PC-3 (cell line): ENCODE results near the gene ZBTB49. TPM values are rescaled to one million over a fixed set of nuclear protein-coding genes. Genes with fewer than 3 reads are reported as not detected.
A peak's percentile ranks its signal among the peaks of the same experiment; 100 is the strongest.

ENCODE experiments used
- ATAC-seq: fragments of 200-7000 bp; cut with Tn5 transposase; 2 replicates; pipeline ENCODE4 v1.9.1; 2020; ENCODE audit warnings: mild to moderate bottlenecking, moderate library complexity
- Bru-seq: library from RNA; stranded (reverse); fragments of 400-500 nt; gene quantifications from one replicate; lab custom pipeline; 2021; lab: Mats Ljungman, UMichigan
- BruChase-seq, 2 experiments: library from RNA; stranded (reverse); fragments of 400-500 nt; gene quantifications; one replicate each; lab custom pipeline; 2021; lab: Mats Ljungman, UMichigan
- BruUV-seq: library from RNA; stranded (reverse); fragments of 400-500 nt; replicated peaks from 2 replicates; lab custom pipeline; 2021; lab: Mats Ljungman, UMichigan
- CTCF ChIA-PET: fragments of 300-600 bp; sonication (Branson Sonifier 250); formaldehyde crosslinking; loops from one replicate; lab custom pipeline; 2022; ENCODE audit warnings: antibody characterized with exemption; lab: Charles Lee
- POLR2A ChIA-PET: fragments of 300-600 bp; sonication (Branson Sonifier 250); formaldehyde crosslinking; loops from one replicate; lab custom pipeline; 2022; ENCODE audit warnings: antibody characterized with exemption; ENCODE audit not compliant: unreplicated experiment; lab: Charles Lee
- DNase-seq: peaks from one replicate; pipeline ENCODE4 v3.0.0-alpha.2; 2015
- H2AFZ ChIP-seq: fragments of 300-600 bp; sonication (generic); 2 replicates; pipeline ENCODE4 v1.6.0; 2016; ENCODE audit warnings: antibody characterized with exemption, low read length
- H3F3A ChIP-seq: fragments of 300-600 bp; sonication (generic); one replicate; pipeline ENCODE4 v1.6.0; 2017; ENCODE audit warnings: antibody characterized with exemption, low read length, control low read depth, mild to moderate bottlenecking; ENCODE audit not compliant: unreplicated experiment
- H3K27ac ChIP-seq: fragments of 300-600 bp; sonication (generic); 2 replicates; pipeline ENCODE4 v1.5.1; 2016; ENCODE audit warnings: mild to moderate bottlenecking, low read length
- H3K27me3 ChIP-seq: fragments of 300-600 bp; sonication (generic); 2 replicates; pipeline ENCODE4 v1.6.1; 2016; ENCODE audit warnings: low read length, mixed read lengths
- H3K36me3 ChIP-seq: fragments of 300-600 bp; sonication (generic); 2 replicates; pipeline ENCODE4 v1.6.1; 2016; ENCODE audit warnings: low read depth, mixed run types, low read length, mixed read lengths
- H3K4me1 ChIP-seq: fragments of 300-600 bp; sonication (generic); 2 replicates; pipeline ENCODE4 v1.5.1; 2016; ENCODE audit warnings: low read length; ENCODE audit not compliant: insufficient read depth
- H3K4me2 ChIP-seq: fragments of 300-600 bp; sonication (generic); 2 replicates; pipeline ENCODE4 v1.6.0; 2016; ENCODE audit warnings: low read length
- H3K4me3 ChIP-seq: fragments of 300-600 bp; sonication (generic); 2 replicates; pipeline ENCODE4 v1.5.1; 2016; ENCODE audit warnings: mild to moderate bottlenecking, low read length, mixed read lengths
- H3K79me2 ChIP-seq: fragments of 300-600 bp; sonication (generic); 2 replicates; pipeline ENCODE4 v1.6.1; 2017; ENCODE audit warnings: low read length, mixed read lengths
- H3K9ac ChIP-seq: fragments of 300-600 bp; sonication (generic); 2 replicates; pipeline ENCODE4 v1.6.0; 2016; ENCODE audit warnings: mild to moderate bottlenecking, low read length
- H3K9me2 ChIP-seq: fragments of 300-600 bp; sonication (generic); replicated peaks from 2 replicates; pipeline ENCODE4 v1.6.1; 2016; ENCODE audit warnings: mixed run types, low read length, mixed read lengths
- H3K9me3 ChIP-seq: fragments of 300-600 bp; sonication (generic); 2 replicates; pipeline ENCODE4 v1.6.1; 2016; ENCODE audit warnings: low read length, mixed read lengths
- H4K20me1 ChIP-seq: fragments of 300-600 bp; sonication (generic); 2 replicates; pipeline ENCODE4 v1.6.1; 2016; ENCODE audit warnings: low read length, mixed read lengths
- CTCF ChIP-seq: fragments of 300-600 bp; sonication (generic); conservative IDR thresholded peaks from 2 replicates; pipeline ENCODE4 v1.5.1; 2017; ENCODE audit warnings: antibody characterized with exemption, low read depth, mild to moderate bottlenecking, low read length
- EZH2 ChIP-seq: fragments of 300-600 bp; sonication (generic); IDR thresholded peaks from one replicate; pipeline ENCODE4 v1.6.1; 2017; ENCODE audit warnings: antibody characterized with exemption, mild to moderate bottlenecking, low read length; ENCODE audit not compliant: unreplicated experiment
- EZH2phosphoT487 ChIP-seq: fragments of 300-600 bp; sonication (generic); IDR thresholded peaks from 2 replicates; pipeline ENCODE4 v1.6.1; 2018; ENCODE audit warnings: mild to moderate bottlenecking, antibody characterized with exemption, low read length, borderline replicate concordance
- intact Hi-C: fragments of 100-400 bp; cut with micrococcal nuclease; formaldehyde crosslinking; loops from 2 replicates; pipeline ENCODE4 v1.9.0; 2023
- long read RNA-seq: library from polyadenylated mRNA; unstranded; transcript quantifications from one replicate; pipeline ENCODE4 v2.0.0, GENCODE V29; 2021; ENCODE audit not compliant: unreplicated experiment
- total RNA-seq: library from RNA; depleted of rRNA; stranded (reverse); fragments of >200 nt; gene quantifications from 2 replicates; pipeline ENCODE4 v1.2.3, GENCODE V29; 2014; rRNA removed

ZBTB49 gene
- total RNA-seq (1.1 and 3.2 TPM in 2 replicates), Bru-seq, nascent RNA (percentile 55 among the genes with signal in this experiment), BruChase-seq, experiment 1, labeled RNA remaining after a 6-hour chase (percentile 48 among the genes with signal in this experiment), BruChase-seq, experiment 2, labeled RNA remaining after a 2-hour chase (percentile 58 among the genes with signal in this experiment)
- long read RNA-seq, transcript ZBTB49-201 (8 exons, 2,889 nt): major isoform, 5 of 20 reads
- long read RNA-seq, partial matches to known transcripts: 3 of 20 reads
- long read RNA-seq, other reads (novel, unspliced or antisense): 12 of 20 reads

GRCh38 chr4:4289941-4290850, at the start of gene ZBTB49, which contains the start of gene LYAR:
Gene ZBTB49 (plus strand): TSS chr4:4290251. CDS start chr4:4299946, 9,695 bp downstream.
Gene LYAR (minus strand): TSS chr4:4290154. CDS start chr4:4283742, 6,412 bp downstream.
- ATAC-seq (peak; percentile 88), DNase-seq (peak; percentile 89)
- Histone ChIP-seq H4K20me1 (0 out of 2 replicates have a peak, but pooled peaks cover 4% of the 10 kb centered on the region), H3K4me2 (peak within 1 kb of the TSS; percentile 98), H3K9me2 (no peaks in the 10 kb centered on the region), H3K9me3 (no peaks in the 10 kb centered on the region), H3K79me2 (peaks cover 85% of the 10 kb centered on the region), H3K4me1 (peaks cover 18% of the 10 kb centered on the region), H3K36me3 (peaks cover 11% of the 10 kb centered on the region; the same call in 1 of the 2 replicates), H3K27ac (peak within 1 kb of the TSS; percentile 17; the same call in 1 of the 2 replicates), H3F3A (no peaks in the 10 kb centered on the region), H3K27me3 (no peaks in the 10 kb centered on the region), H3K4me3 (peak within 1 kb of the TSS; percentile 88), H2AFZ (peak within 1 kb of the TSS; percentile 84), H3K9ac (peak within 1 kb of the TSS; percentile 95)
- TF ChIP-seq EZH2: no peak
- no peak for TF ChIP-seq EZH2phosphoT487
- TF ChIP-seq CTCF: no peak
- no TSS peak for BruUV-seq
- ChIA-PET CTCF (no interaction called here), POLR2A (interaction anchor here (0.6 kb wide), 1 partner anchor 8 kb away, joined by 3 read pairs; no protein-coding TSS in a partner anchor)
- intact Hi-C loops: no loop called here

GRCh38 chr4:4245172-4245571, 44.9 kb upstream of the ZBTB49 start:
- POLR2A ChIA-PET: no interaction called here
- Histone ChIP-seq H3K36me3 (0 out of 2 replicates have a peak, but pooled peaks cover 2% of the 10 kb centered on the region), H3K9me2 (no peaks in the 10 kb centered on the region), H3K79me2 (peaks cover 11% of the 10 kb centered on the region), H3F3A (no peaks in the 10 kb centered on the region), H3K9me3 (no peaks in the 10 kb centered on the region), H2AFZ (no peak overlapping the region), H3K4me2 (no peak overlapping the region), H3K27ac (no peak overlapping the region), H3K9ac (no peak overlapping the region), H3K27me3 (no peaks in the 10 kb centered on the region), H4K20me1 (no peaks in the 10 kb centered on the region), H3K4me1 (peaks cover 13% of the 10 kb centered on the region), H3K4me3 (no peak overlapping the region)
- ATAC-seq: no peak
- no peak for DNase-seq
- no TSS peak for BruUV-seq
- intact Hi-C loops: no loop called here
- TF ChIP-seq EZH2: no peak
- no peak for TF ChIP-seq CTCF
- no peak for TF ChIP-seq EZH2phosphoT487
- CTCF ChIA-PET: no interaction called here
